ENCODE measurements around the gene MFGE8.

DNA sequence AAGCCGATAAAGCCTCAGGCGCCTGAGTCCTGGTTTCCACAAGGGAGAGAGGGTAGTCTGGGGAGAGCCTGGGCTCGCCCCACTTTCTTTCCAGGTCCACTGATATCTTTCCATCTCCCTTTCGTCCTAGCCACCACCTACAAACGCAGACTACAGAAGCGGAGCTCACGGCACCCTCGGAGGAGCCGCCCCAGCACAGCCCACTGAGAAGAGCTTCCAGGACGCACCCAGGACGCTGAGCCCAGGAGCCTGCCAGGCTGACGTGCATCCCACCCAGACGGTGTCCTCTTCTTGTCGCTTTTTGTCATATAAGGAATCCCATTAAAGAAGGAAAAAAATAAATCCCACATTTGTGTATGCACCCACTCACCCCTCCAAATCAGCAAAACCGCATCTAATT, 38.9 kb downstream of the MFGE8 start:
- TF ChIP-seq, protein P1, sequence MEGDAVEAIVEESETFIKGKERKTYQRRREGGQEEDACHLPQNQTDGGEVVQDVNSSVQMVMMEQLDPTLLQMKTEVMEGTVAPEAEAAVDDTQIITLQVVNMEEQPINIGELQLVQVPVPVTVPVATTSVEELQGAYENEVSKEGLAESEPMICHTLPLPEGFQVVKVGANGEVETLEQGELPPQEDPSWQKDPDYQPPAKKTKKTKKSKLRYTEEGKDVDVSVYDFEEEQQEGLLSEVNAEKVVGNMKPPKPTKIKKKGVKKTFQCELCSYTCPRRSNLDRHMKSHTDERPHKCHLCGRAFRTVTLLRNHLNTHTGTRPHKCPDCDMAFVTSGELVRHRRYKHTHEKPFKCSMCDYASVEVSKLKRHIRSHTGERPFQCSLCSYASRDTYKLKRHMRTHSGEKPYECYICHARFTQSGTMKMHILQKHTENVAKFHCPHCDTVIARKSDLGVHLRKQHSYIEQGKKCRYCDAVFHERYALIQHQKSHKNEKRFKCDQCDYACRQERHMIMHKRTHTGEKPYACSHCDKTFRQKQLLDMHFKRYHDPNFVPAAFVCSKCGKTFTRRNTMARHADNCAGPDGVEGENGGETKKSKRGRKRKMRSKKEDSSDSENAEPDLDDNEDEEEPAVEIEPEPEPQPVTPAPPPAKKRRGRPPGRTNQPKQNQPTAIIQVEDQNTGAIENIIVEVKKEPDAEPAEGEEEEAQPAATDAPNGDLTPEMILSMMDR (IDR thresholded peaks at IDR 0.05; ENCODE audit: insufficient read depth, low read length, poor library complexity, severe bottlenecking) = no peak
- TF ChIP-seq EZH2phosphoT487 (conservative IDR thresholded peaks at IDR 0.05; ENCODE audit: low read length) = no peak
